Neural cell (in vitro differentiated cells): ENCODE measurements around the gene CNIH3.

ENCODE experiments used
- CTCF ChIP-seq: fragments of 450-650 bp; IDR thresholded peaks from 2 replicates; pipeline ENCODE4 v1.5.1; 2014; ENCODE audit warnings: antibody characterized with exemption, mild to moderate bottlenecking, moderate library complexity; ENCODE audit not compliant: poor library complexity, severe bottlenecking
- EP300 ChIP-seq: fragments of 450-650 bp; conservative IDR thresholded peaks from 2 replicates; pipeline ENCODE4 v1.6.1; 2014; ENCODE audit warnings: antibody characterized with exemption, mild to moderate bottlenecking, moderate library complexity; ENCODE audit not compliant: poor library complexity, severe bottlenecking
- EZH2 ChIP-seq: fragments of 200-600, 300-800 bp; shearing (Covaris generic), sonication (generic); IDR thresholded peaks from 2 replicates; pipeline ENCODE4 v1.6.1; 2014; ENCODE audit warnings: antibody characterized with exemption, low read length, borderline replicate concordance, mild to moderate bottlenecking; ENCODE audit not compliant: insufficient read depth, poor library complexity, severe bottlenecking
- MXI1 ChIP-seq: fragments of 450-650 bp; conservative IDR thresholded peaks from 2 replicates; pipeline ENCODE4 v1.6.1; 2014; ENCODE audit warnings: antibody characterized with exemption, mild to moderate bottlenecking; ENCODE audit not compliant: poor library complexity, severe bottlenecking
- POLR2AphosphoS5 ChIP-seq: IDR thresholded peaks from 2 replicates; pipeline ENCODE4 v1.6.1; 2012
- REST ChIP-seq: IDR thresholded peaks from 2 replicates; pipeline ENCODE4 v1.6.1; 2012; ENCODE audit warnings: borderline replicate concordance
- SMC3 ChIP-seq: fragments of 450-650 bp; conservative IDR thresholded peaks from 2 replicates; pipeline ENCODE4 v1.6.1; 2014; ENCODE audit warnings: antibody characterized with exemption, mild to moderate bottlenecking, moderate library complexity; ENCODE audit not compliant: poor library complexity
- TAF1 ChIP-seq: IDR thresholded peaks from 2 replicates; pipeline ENCODE4 v1.6.1; 2012; ENCODE audit warnings: low read depth

DNA sequence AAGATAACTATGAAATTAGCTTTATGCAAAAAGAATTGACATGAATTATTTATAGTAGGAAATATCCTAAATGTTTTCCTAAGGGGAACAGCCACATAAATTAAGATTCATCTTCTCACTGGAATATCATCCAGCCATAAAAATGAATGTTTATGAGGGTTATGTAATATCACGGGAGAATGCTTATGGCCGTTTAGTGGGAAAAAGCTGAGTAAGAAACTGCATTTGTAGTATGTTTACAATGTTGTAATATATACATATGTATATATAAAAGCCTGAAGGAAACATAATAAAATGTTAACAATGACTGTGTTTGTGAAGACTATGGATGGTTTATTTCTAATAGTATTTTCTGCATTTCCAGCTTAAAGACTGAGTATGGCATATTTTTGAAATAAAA, 161.1 kb downstream of the CNIH3 start:
- no peak for TF ChIP-seq EZH2
- no peak for TF ChIP-seq CTCF
- no peak for TF ChIP-seq SMC3
- TF ChIP-seq EP300 = no peak
- no peak for TF ChIP-seq REST
- TF ChIP-seq POLR2AphosphoS5 = no peak
- no peak for TF ChIP-seq TAF1
- TF ChIP-seq MXI1 = no peak
